Retinal pigment epithelial cell (primary cell): ENCODE results near the gene ASAP3.
A peak's percentile ranks its signal among the peaks of the same experiment; 100 is the strongest.

ENCODE experiments used
- DNase-seq: peaks from one replicate; pipeline ENCODE4 v3.0.0-alpha.2; 2010; ENCODE audit warnings: low read depth
- H3K4me3 ChIP-seq: 2 replicates; pipeline ENCODE4 v1.5.1; 2011; ENCODE audit warnings: mild to moderate bottlenecking, low read length, control low read depth, moderate library complexity
- TF ChIP-seq, protein P1 (sequence below): conservative IDR thresholded peaks from 2 replicates; pipeline ENCODE4 v1.5.1; 2011; ENCODE audit warnings: low read depth, low read length, control low read depth, inconsistent platforms

The ASAP3 gene

DNA sequence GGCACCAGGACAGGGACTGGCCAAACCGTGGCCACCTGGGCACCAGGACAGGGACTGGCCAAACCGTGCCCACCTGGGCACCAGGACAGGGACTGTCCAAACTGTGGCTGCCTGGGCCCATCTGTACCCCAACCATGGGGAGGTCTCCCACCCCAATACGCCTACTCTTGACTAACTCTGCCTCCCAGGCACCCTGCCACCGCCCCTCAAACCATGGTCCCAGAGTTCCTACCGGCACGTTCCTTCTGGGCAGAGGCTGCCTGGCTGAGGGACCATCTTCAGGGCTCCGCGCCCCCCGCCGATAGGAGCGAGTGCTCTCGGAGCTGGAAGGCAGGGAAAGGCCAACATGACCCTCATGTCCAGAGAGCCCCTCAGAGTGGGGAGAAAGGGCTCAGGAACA is 53.2 kb downstream of the ASAP3 start:
- TF ChIP-seq, protein P1, sequence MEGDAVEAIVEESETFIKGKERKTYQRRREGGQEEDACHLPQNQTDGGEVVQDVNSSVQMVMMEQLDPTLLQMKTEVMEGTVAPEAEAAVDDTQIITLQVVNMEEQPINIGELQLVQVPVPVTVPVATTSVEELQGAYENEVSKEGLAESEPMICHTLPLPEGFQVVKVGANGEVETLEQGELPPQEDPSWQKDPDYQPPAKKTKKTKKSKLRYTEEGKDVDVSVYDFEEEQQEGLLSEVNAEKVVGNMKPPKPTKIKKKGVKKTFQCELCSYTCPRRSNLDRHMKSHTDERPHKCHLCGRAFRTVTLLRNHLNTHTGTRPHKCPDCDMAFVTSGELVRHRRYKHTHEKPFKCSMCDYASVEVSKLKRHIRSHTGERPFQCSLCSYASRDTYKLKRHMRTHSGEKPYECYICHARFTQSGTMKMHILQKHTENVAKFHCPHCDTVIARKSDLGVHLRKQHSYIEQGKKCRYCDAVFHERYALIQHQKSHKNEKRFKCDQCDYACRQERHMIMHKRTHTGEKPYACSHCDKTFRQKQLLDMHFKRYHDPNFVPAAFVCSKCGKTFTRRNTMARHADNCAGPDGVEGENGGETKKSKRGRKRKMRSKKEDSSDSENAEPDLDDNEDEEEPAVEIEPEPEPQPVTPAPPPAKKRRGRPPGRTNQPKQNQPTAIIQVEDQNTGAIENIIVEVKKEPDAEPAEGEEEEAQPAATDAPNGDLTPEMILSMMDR: no peak
- H3K4me3 ChIP-seq: no peak overlapping the region
- DNase-seq: no peak

DNA sequence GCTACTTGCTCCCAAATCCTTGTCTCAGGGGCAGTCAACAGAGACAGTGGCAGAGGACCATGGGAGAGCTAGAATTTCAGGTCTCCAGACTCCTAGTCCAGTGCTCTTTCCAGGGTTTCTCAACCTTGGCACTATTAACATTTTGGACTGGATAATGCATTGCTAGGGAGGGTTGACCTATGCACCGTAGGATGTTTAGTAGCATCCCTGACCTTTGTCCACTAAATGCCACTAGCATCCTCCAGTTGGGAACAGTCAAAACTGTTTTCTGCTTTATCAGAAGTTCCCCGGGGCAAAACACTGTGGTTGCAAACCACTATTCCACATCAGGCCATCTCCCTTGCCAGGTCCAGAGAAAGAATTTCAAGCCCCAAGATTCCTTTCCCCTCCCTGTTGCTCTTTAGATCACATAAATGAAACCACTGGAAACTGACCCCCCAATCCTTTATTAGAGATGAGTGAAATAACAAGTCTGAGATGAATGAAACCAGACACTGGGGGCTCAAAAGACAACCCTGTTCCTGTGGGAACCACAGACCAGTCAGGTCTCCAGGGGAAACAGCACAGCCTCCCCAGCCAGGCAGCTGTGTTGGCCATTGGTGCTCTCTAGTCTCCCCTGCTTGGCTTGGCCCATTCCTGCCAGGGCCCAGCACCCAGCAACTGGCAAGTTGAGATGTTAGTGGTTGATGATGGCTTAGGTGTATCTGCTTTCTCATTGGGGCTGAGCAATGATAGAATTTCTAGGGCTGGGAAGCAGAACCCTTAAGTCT is 55.7 kb downstream of the ASAP3 start:
- DNase-seq: no peak
- TF ChIP-seq, protein P1: no peak
- H3K4me3 ChIP-seq: no peak overlapping the region

DNA sequence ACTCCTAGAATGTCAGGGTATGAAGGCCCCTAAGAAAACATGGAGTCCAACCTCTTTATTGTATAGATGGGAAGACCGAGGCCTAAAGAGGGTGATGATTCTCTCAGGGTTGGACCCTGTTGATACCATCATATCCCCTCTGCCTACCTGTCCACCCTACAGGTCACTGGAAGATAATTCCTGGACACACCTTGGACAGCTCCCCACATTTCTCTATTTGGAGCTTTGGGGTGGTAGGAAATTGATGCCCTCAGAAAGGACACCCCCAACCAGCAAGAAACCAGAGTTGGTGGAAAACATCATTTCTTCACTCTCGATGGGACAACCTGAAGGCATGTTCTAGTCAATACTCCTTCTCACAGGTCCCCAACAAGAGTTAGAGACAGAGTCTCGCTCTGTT is 56.4 kb downstream of the ASAP3 start:
- no peak overlapping the region for H3K4me3 ChIP-seq
- DNase-seq: no peak
- TF ChIP-seq, protein P1: no peak

DNA sequence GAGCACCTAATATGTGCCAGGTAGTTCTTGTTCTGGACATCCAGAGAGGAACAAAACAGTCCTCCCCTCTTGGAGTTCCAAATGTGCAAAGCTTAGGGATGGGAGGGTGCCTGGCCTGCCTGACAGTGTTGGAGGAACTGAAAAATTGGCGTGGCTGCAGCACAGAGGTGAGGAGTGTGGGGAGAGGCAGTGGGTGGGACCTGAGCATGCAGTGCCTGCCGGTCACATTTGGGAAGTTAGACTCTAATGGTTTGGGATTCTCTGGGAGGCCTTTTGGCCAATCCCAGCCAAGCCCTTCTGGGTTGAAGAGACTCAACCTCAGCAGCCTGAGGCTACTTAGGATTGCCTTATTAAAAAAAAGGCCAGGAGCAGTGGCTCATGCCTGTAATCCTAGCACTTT is 57.2 kb downstream of the ASAP3 start:
- H3K4me3 ChIP-seq: no peak overlapping the region
- DNase-seq: no peak
- TF ChIP-seq, protein P1: no peak

DNA sequence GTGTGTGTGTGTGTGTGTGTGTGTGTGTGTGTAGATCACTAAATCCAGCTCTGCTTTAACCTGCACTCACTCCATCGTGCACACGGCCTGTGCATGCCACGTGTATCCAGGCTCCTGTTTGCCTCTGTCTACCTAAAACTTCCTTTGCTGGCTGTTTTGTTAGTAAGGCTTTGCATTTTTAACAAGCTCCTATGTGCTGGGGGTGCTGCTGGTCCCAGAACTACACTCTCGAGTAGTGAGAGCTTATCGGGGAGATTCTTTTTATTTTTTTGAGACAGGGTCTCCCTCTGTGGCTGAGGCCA is 58.8 kb downstream of the ASAP3 start:
- DNase-seq: no peak
- peak overlapping the region; percentile 33 for H3K4me3 ChIP-seq
- TF ChIP-seq, protein P1: no peak

DNA sequence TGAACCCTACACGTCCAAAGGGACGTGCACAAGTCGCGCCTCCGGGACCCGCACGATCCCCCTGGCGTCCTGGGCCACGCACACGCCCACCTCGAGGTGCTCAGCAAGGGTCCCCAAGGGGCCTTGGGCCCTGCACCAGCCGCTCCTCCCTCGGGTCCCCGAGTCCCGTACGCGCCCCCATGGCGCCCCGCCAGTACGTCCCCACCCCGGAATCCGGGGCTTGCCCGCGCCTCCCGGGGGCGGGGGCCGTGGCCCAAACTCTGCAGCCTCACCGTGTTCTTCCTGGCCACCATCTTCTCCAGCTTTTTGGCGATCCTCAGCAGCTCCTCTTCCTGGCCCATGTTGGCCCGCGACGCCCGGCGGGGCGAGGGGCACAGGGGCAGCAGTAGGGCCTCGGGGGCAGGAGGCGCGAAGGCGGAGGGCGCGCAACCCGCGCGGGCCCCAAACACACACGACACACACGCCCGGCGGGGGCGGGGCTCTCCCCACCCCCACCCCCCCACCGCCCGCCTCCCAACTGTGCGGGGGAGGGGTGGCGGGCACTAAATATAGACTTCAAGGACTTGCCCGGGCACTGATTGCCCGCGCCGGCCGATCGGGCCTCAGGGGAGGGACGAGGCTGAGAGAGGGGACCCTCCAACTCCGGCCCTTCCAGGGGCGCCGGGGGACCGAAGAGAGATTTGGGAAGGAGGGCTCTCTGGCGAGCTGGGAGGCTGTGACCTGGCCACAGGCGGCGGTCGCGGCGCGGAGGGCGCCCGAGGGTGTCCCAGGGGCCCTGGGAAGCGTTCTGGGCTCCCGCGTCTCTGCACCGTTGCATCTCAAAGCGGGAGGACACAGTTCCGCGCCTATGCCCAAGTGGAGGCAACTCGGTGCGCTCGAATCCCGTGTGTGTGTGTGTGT is 59.4 kb downstream of the ASAP3 start, which contains the start of gene TCEA3:
TCEA3 (minus strand) TSS at position 456 of the 900 bp plus-strand sequence; CDS start at position 341, 115 bp downstream.
- no peak for DNase-seq

More for the DNA sequence above, 59.4 kb downstream of the ASAP3 start, which contains the start of gene TCEA3:
- TF ChIP-seq, protein P1: no peak
- H3K4me3 ChIP-seq: peak within 1 kb of the TSS; percentile 33
